Uterus (tissue), 2 donors: Measurements from ENCODE around the gene ALDH1L1.

Experiments used
- CTCF ChIP-seq, 4 experiments: fragments of 200-600 bp in 2 of 4; fragments of 450-650 bp in 2 of 4; sonication (generic) in 2 of 4; IDR thresholded peaks; one replicate each; pipeline ENCODE4 v1.5.1; 2016 to 2019; ENCODE audit warnings: antibody characterized with exemption in 4 of 4, mild to moderate bottlenecking in 2 of 4, moderate library complexity in 1 of 4
- POLR2A ChIP-seq, 2 donors: fragments of 450-650 bp; IDR thresholded peaks; one replicate each; pipeline ENCODE4 v1.6.1; 2016; ENCODE audit warnings: antibody characterized with exemption in 2 of 2, mild to moderate bottlenecking in 1 of 2, moderate library complexity in 1 of 2

DNA sequence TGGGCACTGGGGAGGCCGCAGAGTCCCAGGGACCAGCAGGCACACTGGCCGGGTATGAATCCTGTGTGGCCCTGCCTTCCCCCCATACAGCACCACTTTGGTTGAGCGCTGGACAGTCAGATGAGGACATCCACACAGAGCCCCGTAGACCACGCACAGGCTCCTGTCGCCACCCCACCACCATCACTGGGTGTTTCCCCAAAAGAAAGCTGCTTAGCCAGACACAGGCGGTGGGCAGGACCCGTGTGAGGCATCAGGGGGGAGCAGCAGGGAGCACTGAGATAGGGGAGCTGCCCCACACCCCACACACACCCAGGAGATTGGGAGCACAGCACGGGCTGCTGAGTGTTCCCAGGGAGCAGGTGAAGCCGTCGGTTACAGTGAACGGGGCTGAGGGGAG is 54.1 kb downstream of the ALDH1L1 start:
- no peak for TF ChIP-seq CTCF (IDR thresholded peaks at IDR 0.05)
- no peak for TF ChIP-seq POLR2A (IDR thresholded peaks at IDR 0.05)
